ENCODE results near the gene NDUFS2.

Gene NDUFS2

DNA sequence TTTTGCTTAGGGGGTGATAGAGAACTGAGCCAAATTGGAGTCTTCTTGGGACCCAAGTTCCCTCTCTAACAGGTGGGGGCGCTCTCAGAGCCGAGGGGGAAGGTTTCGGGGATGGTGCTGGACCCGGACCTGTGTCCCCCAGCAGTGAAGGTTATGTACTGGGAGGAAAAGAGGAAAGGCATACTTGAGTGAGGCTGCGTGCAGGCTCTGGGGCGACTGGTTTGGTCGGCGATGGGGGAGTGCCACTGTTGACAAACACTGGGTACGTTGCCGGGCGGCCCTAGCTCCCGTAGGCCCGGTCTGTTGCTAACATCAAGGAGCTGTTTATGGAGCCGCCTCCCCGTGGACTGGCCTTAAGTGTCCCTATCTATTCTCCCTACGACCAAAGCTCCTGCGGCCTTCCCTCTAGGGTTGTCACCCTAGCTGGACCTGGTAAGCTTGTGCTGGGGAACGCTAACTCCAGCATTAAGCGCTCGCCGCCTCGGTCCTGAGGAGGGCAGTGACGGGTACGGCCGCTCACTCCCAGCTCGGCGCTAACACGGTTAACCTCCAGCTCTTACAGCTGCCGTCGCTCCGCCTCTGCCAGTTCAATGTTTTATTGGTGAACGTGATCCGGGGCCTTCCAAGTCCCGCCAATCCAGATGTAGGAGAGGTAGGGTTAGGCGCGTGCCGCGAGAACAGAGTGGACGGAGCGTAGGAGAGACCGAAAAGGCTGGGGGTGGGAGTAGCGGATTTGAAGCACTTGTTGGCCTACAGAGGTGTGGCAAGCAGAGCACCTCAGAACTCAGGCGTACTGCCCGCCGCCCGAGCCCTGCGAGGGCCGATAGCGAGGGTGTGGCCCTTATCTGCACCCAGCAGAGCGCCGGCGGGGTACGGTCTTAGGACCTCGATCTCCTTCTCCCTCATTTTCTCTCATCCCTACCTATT lies 36.2 kb upstream of the NDUFS2 start, which contains the start of gene PPOX:
PPOX (plus strand) TSS at position 685 of the 927 bp plus-strand sequence. CDS start 422 bp downstream, outside the sequence.
- H3K27ac ChIP-seq = peak within 1 kb of the TSS; percentile 72
- 0 out of 2 replicates have a peak, but pooled peaks have one; percentile 43 for TF ChIP-seq ZFX (IDR thresholded peaks at IDR 0.05)
- TF ChIP-seq, protein P1, sequence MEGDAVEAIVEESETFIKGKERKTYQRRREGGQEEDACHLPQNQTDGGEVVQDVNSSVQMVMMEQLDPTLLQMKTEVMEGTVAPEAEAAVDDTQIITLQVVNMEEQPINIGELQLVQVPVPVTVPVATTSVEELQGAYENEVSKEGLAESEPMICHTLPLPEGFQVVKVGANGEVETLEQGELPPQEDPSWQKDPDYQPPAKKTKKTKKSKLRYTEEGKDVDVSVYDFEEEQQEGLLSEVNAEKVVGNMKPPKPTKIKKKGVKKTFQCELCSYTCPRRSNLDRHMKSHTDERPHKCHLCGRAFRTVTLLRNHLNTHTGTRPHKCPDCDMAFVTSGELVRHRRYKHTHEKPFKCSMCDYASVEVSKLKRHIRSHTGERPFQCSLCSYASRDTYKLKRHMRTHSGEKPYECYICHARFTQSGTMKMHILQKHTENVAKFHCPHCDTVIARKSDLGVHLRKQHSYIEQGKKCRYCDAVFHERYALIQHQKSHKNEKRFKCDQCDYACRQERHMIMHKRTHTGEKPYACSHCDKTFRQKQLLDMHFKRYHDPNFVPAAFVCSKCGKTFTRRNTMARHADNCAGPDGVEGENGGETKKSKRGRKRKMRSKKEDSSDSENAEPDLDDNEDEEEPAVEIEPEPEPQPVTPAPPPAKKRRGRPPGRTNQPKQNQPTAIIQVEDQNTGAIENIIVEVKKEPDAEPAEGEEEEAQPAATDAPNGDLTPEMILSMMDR (conservative IDR thresholded peaks at IDR 0.05) = peak; percentile 57

DNA sequence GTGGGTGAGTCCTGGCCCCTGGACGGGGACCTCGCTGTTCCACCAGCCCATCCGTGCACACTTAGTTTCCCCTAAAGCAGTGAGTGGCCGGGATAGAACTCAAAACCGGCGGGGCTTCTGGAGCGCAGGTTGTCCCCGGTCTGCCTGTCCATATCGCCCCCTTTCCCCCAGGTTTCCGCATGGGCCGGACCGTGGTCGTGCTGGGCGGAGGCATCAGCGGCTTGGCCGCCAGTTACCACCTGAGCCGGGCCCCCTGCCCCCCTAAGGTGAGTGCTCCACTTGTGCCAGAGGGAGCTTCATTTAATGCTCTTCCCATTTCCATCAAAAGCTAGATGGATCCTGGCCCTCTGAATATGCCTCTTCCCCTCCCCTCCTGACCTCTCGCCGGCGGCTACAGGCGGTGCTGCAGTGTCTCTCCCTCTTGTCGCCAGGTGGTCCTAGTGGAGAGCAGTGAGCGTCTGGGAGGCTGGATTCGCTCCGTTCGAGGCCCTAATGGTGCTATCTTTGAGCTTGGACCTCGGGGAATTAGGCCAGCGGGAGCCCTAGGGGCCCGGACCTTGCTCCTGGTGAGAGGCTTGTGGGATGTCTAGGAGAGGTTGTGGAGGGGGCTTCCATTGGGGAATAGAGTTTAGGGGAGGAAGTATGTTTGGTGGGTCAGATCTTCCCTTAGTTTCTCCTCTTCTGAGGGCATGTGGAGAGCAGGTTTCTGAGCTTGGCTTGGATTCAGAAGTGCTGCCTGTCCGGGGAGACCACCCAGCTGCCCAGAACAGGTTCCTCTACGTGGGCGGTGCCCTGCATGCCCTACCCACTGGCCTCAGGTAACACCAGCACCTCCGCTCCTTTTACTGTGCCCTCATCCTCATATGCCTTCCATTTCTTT lies 35.3 kb upstream of the NDUFS2 start:
- H3K27ac ChIP-seq = peak overlapping the region; percentile 72
- no peak for TF ChIP-seq ZFX (IDR thresholded peaks at IDR 0.05)
- TF ChIP-seq, protein P1 (conservative IDR thresholded peaks at IDR 0.05) = no peak

DNA sequence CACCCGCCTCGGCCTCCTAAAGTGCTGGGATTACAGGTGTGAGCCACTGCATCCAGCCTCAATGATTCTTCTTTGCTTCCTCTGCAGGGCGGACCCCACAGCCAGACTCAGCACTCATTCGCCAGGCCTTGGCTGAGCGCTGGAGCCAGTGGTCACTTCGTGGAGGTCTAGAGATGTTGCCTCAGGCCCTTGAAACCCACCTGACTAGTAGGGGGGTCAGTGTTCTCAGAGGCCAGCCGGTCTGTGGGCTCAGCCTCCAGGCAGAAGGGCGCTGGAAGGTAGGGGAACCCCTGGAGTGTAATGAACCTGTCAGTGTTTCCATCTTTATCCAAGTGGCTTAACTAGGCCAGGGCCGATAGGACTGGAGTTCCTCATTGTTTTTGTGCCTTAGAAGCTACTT lies 33.3 kb upstream of the NDUFS2 start:
- no peak overlapping the region for H3K27ac ChIP-seq
- no peak for TF ChIP-seq ZFX (IDR thresholded peaks at IDR 0.05)
- TF ChIP-seq, protein P1 (conservative IDR thresholded peaks at IDR 0.05) = no peak

DNA sequence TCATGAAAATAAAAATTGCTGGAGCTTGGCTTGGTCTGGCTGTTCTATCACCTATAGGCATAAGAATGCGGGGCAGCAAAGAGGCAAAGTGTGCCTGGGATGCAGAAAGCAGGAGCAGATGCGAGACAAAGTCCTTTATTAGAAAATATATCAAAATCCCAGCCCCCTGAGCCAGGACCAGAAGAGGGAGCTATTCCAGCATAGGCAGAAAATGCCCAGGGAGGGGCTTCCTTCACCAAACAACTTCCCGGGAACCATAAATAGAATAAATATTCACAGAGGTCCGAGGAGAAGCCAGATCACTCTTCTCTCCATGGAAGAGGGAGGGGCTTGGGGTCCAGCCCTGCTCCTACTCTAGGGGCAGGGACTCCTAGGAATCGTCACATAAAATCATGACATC lies 31.0 kb upstream of the NDUFS2 start:
- TF ChIP-seq, protein P1 (conservative IDR thresholded peaks at IDR 0.05) = no peak
- TF ChIP-seq ZFX (IDR thresholded peaks at IDR 0.05) = no peak
- no peak overlapping the region for H3K27ac ChIP-seq

DNA sequence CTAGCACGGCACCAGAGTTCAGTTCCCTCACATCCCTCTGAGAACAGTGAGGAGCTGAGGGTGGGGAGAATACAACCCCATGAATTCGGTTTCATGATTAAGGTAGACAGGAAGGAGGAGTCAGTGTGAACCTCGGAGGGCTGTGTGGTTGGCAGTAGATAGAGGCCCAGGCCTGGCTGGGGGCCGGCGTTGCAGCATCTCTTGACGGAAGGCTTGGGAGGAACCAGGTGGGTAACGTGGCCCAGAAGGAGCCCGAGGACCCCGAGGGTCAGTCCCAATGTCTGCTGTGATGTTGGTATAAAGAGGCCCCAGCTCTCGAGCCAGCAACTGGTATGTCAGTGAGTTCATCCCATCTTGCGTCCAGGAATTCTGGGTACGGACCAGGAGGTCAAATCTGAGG lies 30.5 kb upstream of the NDUFS2 start:
- no peak overlapping the region for H3K27ac ChIP-seq
- TF ChIP-seq, protein P1 (conservative IDR thresholded peaks at IDR 0.05) = no peak

DNA sequence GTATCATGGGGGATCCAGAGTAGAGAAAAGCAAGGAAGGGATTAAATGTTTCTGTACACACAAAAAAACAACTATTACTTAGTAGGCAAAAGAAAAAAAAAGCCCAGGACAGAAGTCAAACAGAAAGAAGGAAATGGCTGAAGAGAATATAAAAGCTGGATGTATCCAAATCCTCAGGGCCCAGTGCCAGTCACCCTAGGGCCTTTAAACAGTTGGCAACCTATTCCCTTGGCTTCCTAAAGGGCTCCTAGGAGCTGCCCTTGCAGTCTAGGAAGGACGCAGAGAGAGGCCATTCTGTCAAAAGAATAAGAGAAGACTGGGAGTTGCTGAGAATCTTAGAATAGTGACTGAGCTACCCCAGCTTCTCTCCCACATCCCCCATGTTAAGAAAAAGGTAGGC lies 29.8 kb upstream of the NDUFS2 start:
- H3K27ac ChIP-seq = no peak overlapping the region
- TF ChIP-seq, protein P1 (conservative IDR thresholded peaks at IDR 0.05) = no peak
- no peak for TF ChIP-seq ZFX (IDR thresholded peaks at IDR 0.05)
